Measurements from ENCODE around the gene CD151. TPM values are rescaled to one million over a fixed set of nuclear protein-coding genes. Genes with fewer than 3 reads are reported as not detected.

Gene CD151
- total RNA-seq, 1 experiment from 2014 or later: 296 TPM

DNA sequence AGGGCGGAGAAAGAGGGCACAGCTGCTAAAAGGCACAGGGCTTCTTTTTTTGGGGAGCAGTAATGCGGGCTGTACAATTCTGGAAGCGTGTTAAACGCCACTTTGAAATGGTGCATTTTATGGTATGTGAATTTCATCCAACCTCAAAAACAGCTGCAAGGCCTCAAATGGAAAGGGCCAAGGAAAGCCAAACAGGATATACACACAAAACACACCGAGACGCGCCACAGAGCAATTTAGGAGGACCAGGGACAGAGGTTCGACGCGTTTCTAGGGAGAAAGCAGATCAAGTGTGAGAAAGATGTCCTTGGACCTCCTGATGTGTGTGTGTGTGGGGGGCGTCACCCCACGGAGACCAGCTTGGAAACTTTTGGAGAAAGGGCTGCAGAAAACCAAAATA is 41.0 kb downstream of the CD151 start:
- no peaks in the 10 kb centered on the region for H3K79me2 ChIP-seq (ENCODE audit: insufficient read depth, low read length)
- no peaks in the 10 kb centered on the region for H3K27me3 ChIP-seq (ENCODE audit: insufficient read depth, low read length)
- H3K4me2 ChIP-seq (ENCODE audit: low read length): no peak overlapping the region
- no TSS peak for BruUV-seq (replicated peaks)
- ChIA-PET CTCF (no interaction called here), POLR2A (no interaction called here), RAD21 (ENCODE audit: low non-redundant PET in 1 of 2, low total read pairs in 2 of 2, uncharacterized antibody in 2 of 2, unreplicated experiment in 2 of 2) (no interaction called here)
- H3K9ac ChIP-seq (ENCODE audit: low read length): no peak overlapping the region
- H2AFZ ChIP-seq (ENCODE audit: low read depth, low read length, poor library complexity, severe bottlenecking): no peak overlapping the region
- no peaks in the 10 kb centered on the region for H3K9me2 ChIP-seq (ENCODE audit: insufficient read depth)
- no peak for DNase-seq (ENCODE audit: low read depth, low spot score)
- TF ChIP-seq TCF7L2 (IDR thresholded peaks at IDR 0.05; ENCODE audit: borderline replicate concordance, extremely low read depth, insufficient read depth, insufficient read length): no peak
- TF ChIP-seq EZH2phosphoT487 (IDR thresholded peaks at IDR 0.05; ENCODE audit: borderline replicate concordance): no peak
- no peak for TF ChIP-seq EZH2 (IDR thresholded peaks at IDR 0.05)
- TF ChIP-seq YY1 (IDR thresholded peaks at IDR 0.05; ENCODE audit: extremely low read depth, insufficient replicate concordance, low read depth, low read length): no peak
- TF ChIP-seq, protein P1, sequence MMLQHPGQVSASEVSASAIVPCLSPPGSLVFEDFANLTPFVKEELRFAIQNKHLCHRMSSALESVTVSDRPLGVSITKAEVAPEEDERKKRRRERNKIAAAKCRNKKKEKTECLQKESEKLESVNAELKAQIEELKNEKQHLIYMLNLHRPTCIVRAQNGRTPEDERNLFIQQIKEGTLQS (IDR thresholded peaks at IDR 0.05): no peak
- TF ChIP-seq FOSL1 (IDR thresholded peaks at IDR 0.05; ENCODE audit: low read depth): no peak
- TF ChIP-seq, protein P2, sequence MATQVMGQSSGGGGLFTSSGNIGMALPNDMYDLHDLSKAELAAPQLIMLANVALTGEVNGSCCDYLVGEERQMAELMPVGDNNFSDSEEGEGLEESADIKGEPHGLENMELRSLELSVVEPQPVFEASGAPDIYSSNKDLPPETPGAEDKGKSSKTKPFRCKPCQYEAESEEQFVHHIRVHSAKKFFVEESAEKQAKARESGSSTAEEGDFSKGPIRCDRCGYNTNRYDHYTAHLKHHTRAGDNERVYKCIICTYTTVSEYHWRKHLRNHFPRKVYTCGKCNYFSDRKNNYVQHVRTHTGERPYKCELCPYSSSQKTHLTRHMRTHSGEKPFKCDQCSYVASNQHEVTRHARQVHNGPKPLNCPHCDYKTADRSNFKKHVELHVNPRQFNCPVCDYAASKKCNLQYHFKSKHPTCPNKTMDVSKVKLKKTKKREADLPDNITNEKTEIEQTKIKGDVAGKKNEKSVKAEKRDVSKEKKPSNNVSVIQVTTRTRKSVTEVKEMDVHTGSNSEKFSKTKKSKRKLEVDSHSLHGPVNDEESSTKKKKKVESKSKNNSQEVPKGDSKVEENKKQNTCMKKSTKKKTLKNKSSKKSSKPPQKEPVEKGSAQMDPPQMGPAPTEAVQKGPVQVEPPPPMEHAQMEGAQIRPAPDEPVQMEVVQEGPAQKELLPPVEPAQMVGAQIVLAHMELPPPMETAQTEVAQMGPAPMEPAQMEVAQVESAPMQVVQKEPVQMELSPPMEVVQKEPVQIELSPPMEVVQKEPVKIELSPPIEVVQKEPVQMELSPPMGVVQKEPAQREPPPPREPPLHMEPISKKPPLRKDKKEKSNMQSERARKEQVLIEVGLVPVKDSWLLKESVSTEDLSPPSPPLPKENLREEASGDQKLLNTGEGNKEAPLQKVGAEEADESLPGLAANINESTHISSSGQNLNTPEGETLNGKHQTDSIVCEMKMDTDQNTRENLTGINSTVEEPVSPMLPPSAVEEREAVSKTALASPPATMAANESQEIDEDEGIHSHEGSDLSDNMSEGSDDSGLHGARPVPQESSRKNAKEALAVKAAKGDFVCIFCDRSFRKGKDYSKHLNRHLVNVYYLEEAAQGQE (IDR thresholded peaks at IDR 0.05; ENCODE audit: low read depth): no peak
- TF ChIP-seq, protein P3, sequence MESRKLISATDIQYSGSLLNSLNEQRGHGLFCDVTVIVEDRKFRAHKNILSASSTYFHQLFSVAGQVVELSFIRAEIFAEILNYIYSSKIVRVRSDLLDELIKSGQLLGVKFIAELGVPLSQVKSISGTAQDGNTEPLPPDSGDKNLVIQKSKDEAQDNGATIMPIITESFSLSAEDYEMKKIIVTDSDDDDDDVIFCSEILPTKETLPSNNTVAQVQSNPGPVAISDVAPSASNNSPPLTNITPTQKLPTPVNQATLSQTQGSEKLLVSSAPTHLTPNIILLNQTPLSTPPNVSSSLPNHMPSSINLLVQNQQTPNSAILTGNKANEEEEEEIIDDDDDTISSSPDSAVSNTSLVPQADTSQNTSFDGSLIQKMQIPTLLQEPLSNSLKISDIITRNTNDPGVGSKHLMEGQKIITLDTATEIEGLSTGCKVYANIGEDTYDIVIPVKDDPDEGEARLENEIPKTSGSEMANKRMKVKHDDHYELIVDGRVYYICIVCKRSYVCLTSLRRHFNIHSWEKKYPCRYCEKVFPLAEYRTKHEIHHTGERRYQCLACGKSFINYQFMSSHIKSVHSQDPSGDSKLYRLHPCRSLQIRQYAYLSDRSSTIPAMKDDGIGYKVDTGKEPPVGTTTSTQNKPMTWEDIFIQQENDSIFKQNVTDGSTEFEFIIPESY (IDR thresholded peaks at IDR 0.05; ENCODE audit: extremely low read depth, insufficient replicate concordance, low read length): no peak
- TF ChIP-seq, protein P4, sequence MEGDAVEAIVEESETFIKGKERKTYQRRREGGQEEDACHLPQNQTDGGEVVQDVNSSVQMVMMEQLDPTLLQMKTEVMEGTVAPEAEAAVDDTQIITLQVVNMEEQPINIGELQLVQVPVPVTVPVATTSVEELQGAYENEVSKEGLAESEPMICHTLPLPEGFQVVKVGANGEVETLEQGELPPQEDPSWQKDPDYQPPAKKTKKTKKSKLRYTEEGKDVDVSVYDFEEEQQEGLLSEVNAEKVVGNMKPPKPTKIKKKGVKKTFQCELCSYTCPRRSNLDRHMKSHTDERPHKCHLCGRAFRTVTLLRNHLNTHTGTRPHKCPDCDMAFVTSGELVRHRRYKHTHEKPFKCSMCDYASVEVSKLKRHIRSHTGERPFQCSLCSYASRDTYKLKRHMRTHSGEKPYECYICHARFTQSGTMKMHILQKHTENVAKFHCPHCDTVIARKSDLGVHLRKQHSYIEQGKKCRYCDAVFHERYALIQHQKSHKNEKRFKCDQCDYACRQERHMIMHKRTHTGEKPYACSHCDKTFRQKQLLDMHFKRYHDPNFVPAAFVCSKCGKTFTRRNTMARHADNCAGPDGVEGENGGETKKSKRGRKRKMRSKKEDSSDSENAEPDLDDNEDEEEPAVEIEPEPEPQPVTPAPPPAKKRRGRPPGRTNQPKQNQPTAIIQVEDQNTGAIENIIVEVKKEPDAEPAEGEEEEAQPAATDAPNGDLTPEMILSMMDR (IDR thresholded peaks at IDR 0.05 in 2 of 3, conservative IDR thresholded peaks at IDR 0.05 in 1 of 3; ENCODE audit: borderline replicate concordance in 1 of 3, insufficient read depth in 1 of 3, low read depth in 2 of 3, low read length in 2 of 3): no peak
- TF ChIP-seq SIN3A (IDR thresholded peaks at IDR 0.05; ENCODE audit: low read depth): no peak
- no peak for TF ChIP-seq CBX3 (IDR thresholded peaks at IDR 0.05; ENCODE audit: low read depth)
- TF ChIP-seq ZFX (IDR thresholded peaks at IDR 0.05): no peak
- no peak for TF ChIP-seq POLR2A (IDR thresholded peaks at IDR 0.05; ENCODE audit: borderline replicate concordance, extremely low read depth, insufficient read depth, insufficient read length)
- peaks cover 2 to 24% of the 10 kb centered on the region in 2 experiments; a peak in 3 of 4 replicates for H3K4me1 ChIP-seq (ENCODE audit: control insufficient read depth in 1 of 2, insufficient read depth in 2 of 2, low read length in 2 of 2)
- H3K4me3 ChIP-seq (replicated peaks in 1 of 2; ENCODE audit: low read depth in 1 of 2, low read length in 2 of 2): no peak overlapping the region
- no peaks in the 10 kb centered on the region for H3K9me3 ChIP-seq (ENCODE audit: control insufficient read depth in 1 of 2, insufficient read depth in 1 of 2, low read depth in 1 of 2, low read length in 2 of 2)
- no peak for ATAC-seq
- no peaks in the 10 kb centered on the region for H3K36me3 ChIP-seq (ENCODE audit: control insufficient read depth in 1 of 2, insufficient read depth in 2 of 2, low read length in 2 of 2)
- no peak overlapping the region for H3K27ac ChIP-seq (ENCODE audit: low read depth, low read length)
- intact Hi-C loops (cut with micrococcal nuclease): loop anchor here (10.0 kb wide), 1 partner anchor 181 kb away; no protein-coding TSS in a partner anchor
- H4K20me1 ChIP-seq (ENCODE audit: insufficient read depth): no peaks in the 10 kb centered on the region
